Activated CD8-positive, alpha-beta memory T cell treated with anti-CD3 and anti-CD28 coated beads, Interleukin-2, amount 50 U/mL, for 48 hours (primary cell): ENCODE data around the gene LZTR1.

ENCODE experiments used
- DNase-seq: peaks from one replicate; pipeline ENCODE4 v3.0.0-alpha.2; 2020

Gene LZTR1

GRCh38 chr22:20951151-20951931, 30.8 kb upstream of the LZTR1 start:
- DNase-seq = no peak

DNA sequence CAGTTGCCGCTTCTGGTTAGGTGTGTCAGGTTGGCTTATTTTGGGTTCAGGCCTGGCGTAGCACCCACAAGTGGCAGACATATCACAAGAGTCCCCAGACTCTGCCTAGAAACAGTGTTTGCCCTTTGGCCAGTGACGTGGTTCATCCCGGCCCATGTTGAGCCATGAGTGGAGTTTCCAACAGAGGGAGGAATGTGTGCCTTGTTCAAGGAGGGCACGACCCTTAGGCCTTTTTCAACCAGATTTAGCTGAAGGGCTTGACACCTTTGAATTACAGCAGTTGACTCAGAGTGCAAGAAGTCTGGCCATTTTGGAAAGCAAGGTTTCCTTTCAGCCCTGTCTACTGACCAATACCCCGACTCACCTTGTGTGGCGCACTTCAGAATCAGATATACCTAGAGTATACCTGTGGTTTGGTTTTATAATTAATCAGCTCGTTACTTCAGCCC, 30.1 kb upstream of the LZTR1 start:
- no peak for DNase-seq

- DNase-seq = no peak
Observed at GRCh38 chr22:20952544-20953341, 29.4 kb upstream of the LZTR1 start.

DNA sequence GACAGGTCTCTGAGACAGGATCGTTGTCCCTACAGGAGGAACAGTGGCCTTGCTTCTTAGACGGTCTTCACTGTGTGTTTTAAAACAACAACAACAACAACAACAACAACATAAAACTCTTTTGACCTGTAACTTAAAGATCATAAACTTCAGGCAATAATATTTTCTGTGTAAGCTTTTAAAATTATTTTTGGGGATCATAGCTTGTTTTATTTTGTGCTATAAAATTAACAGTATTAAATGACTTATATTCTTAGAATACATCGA, 28.8 kb upstream of the LZTR1 start:
- no peak for DNase-seq

- no peak for DNase-seq
Observed at GRCh38 chr22:20953668-20954500, 28.2 kb upstream of the LZTR1 start.

GRCh38 chr22:20955548-20955947, 26.5 kb upstream of the LZTR1 start:
- DNase-seq = no peak

DNA sequence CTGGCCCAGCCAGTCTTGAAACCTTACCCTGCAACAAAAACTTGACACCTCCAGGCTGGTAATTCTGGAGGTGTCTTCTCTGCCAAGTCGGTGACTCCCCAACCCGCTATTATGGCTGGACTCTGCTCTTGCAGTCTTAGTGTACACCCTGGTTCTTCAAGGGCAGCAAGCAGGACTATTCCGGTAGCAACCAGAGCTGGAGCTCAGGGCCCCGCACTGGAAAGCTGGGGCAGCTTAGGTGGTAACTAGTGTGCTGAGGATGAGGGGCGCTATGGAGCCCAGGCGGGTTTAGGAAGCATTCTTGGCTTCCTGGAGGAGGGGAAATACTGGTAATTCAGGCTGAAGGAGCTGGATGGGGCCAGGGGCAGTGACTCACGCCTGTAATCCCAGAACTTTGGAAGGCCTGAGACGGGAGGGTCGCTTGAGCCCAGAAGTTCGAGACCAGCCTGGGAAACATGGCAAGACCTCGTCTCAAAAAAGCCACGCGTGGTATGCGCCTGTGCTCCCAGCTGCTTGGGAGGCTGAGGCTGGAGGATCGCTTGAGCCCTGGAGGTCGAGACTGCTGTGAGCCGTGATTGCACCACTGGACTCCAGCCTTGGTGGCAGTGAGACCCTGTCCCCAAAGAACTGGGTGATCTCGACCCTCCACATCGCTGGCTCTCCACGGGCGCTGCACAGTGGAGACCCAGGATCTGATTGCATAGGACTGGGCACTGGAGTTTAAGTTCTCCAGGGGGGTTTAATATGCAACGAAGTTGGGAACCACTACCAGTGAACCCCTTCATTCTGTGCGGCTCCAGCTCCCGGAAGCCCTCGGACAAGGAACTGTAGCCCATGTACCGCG, 25.6 kb upstream of the LZTR1 start:
- DNase-seq = no peak

DNA sequence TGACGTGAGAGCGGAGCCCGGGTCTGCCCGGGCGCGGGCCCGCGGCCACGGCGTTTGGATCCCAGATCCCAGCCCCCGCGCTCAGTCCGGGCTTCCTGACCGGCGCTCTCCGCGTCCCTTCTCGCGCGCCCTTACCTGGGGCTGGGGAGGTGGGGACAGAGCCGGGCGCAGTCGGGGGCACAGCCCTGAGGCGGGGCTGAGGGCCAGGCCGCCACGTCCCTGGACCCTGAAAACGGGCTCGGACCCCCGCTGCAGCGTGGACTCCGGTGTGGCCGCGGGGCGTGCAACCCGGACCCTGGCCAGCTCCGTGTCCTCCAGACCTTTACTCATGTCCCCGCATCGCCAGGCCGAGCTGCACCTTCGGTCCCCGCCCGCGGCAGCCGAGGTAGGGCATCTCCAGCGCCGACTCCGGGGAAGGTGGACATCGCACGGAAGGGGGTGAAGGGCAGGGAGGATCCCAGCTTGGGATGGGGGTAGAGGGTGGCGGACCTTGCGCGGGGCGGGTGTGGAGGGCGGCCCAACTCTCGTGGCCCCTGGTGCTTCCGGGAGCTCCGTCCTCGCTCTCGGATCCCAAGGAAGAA, 24.9 kb upstream of the LZTR1 start:
- DNase-seq = no peak

GRCh38 chr22:20957683-20958431, 24.2 kb upstream of the LZTR1 start:
- DNase-seq = peak; percentile 59

DNA sequence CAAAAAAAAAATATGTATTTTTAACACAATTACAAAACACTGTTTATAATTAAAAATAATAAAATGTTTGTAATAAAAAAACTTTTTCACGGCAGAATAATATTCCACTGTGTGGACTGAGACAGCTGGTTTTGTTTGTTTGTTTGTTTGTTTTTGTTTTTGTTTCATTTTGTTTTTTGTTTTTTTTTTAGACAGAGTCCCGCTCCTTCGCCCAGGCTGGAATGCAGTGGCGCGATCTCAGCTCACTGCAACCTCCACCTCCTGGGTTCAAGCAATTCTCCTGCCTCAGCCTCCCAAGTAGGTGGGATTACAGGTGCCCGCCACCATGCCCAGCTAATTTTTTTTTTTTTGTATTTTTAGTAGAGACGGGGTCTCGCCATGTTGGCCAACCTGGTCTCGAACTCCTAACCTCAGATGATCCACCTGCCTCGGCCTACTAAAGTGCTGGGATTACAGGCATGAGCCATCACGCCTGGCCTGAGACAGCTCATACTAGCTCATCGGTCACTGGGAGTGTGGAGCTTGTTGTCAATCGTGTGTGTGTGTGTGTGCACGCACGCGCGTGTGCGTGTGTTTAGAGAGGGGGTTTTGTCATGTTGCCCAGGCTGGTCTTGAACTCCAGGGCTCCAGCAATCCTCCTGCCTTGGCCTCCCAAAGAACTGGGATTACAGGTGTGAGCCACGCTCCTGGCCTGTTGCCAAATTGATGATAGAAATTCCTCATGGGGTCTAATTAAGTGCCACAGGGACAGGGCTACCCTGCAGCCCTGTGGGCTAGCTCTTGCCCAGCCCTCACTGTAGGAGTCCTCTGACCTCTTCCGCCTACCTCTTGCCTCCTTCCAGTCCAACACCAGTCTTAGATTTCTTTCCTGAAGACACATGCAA, 22.3 kb upstream of the LZTR1 start:
- no peak for DNase-seq

DNA sequence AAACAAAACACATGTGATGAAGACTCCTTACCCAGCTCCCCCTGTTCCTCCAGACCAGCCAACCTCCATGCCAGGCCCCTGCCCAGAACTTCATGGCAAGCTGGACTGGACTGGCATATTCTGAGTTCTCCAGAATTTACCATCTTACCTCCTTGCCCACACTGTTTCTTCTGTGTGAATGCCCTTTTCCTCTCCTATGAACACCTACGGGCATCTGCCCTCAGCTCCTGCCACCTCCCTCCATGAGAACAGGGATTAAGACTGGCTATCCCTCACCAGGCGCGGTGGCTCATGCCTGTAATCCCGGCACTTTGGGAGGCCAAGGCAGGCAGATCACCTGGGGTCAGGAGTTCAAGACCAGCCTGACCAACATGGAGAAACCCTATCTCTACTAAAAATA, 21.5 kb upstream of the LZTR1 start:
- DNase-seq = no peak

DNA sequence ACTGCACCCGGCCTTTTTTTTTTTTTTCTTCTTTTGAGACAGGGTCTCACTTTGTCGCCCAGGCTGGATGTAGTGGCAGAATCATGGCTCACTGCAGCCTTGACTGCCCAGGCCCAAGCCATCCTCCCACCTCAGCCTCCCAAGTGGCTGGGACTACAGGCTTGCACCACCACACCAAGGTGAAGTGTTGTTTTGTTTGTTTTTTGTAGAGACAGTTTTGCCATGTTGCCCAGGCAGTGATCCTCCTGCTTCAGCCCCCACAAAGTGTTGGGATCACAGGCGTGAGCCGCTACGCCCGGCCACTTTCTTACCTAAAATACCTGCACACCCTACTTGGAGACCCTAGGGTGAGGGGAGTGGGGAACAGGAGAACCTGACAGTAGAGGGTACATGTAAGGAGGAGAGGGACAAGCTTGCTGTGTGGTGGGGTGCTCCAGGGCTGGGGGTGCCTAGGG, 19.6 kb upstream of the LZTR1 start:
- DNase-seq = no peak

- no peak for DNase-seq
Observed at GRCh38 chr22:20963201-20964052, 18.7 kb upstream of the LZTR1 start.

DNA sequence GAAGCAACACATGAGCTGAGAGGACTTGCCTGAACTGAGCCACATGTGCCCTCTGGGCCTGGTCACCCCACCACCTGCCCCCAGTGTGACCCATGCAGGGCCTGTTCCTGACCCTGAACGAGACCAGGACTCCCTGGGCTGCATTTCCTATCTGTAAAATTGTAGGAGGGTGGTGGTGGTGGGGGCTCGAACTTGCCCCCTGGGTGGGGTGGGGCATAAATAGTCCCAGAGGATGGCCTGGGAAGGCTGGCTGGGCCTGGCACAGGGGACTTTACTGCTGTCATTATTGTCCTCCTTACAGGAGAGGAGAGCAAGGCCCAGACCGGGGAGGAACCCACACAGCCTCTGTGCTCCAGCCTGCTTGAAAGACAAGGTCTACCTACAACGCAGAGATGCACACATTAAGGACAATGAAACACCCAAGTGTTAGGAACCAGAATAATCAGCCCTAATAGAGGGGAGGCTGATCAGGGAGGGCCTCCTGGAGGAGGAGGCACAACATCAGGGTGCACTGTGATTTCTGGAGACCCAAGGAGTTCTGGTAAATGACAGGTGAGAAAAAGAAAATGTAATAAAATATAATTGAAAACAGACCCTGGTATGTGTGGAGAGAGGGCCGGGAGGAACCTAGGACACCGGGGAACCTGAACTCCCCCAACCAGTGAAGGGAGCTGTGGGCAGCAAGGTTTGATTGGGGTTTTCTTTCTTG, 17.9 kb upstream of the LZTR1 start:
- DNase-seq = no peak

- no peak for DNase-seq
Observed at GRCh38 chr22:20964799-20965103, 17.3 kb upstream of the LZTR1 start.

DNA sequence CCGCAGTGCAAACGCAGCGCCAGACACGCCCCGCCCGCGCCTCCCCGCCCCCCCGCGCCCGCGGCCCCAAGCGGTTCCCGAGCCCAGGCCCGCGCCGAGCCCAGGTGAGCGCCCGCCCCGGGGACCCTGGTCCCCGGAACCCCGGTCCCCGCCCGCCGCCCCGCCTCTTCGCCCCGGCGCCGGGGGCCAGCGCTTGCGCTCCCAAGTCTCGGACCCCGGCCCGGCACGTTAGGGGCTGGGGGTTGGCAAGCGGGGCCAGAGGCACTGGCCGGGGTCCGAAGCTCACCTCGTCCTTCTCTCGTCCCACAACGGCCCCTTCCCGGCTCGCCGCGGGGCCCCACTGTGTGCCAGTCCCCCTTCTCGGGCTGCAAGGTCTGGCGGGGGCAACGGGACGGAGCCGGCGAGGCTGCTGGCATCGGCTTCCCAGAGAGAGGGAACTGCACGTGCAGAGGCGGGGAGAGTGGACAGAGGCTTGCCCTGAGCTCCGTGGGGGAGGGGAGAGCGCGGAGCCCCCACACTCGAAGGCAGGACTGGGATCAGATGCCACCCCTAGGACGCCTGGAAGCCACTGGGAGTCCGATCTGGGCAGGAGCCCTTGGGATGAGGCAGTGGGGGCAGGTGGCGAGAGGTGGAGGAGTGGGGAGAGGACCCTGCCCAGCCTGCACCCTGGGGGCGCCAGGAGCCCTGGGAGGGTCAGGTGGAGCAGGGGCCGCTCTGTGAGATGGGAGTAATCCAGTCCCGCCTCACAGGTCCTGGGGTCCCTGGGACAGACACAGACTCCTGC, 16.8 kb upstream of the LZTR1 start:
- no peak for DNase-seq

DNA sequence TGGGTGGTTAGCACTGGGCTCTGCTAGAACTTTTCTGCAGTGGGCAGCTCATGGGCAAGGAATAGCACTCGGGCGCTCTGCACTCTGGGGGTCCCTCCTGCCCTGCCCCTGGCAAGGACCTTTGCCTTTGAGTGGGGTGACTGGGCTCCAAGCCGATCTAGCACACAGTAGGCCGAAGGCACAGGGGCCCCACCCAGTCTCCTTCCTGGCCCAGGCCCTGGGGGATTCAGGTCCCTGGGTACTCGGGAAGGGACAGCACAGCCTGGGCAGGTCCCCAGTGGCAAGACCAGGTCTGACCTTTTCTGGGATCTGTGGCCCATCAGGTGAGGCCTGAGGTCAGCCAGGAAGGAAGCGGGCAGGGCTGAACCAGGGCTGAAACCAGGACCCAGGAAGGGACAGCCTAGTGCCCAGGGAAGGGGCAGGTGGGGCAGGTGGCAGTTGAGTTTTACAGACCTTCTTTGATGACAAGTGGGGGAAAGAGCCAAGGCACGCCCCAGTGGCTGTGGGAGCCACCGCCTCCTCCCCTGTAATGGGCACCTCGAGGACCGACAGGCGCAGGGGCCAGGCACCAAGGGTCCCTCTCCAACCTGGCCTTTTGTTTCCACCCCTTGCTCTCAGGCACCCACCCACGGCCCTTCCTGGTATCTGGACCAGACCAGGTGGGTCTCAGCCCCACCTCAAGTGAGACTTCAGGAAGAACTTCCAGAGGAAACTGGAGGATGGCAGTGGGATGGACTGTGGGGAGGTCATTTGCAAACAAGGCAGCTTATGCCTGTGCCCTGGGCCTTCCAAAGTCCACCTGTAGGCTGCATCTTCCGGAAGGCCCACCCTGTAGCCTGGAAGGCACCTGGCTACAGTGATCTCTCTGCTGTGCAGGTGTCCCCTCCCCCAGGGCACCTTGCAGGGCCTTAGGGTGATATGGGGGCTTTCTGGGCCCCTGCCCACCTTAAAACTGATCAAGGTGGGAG, 15.9 kb upstream of the LZTR1 start:
- no peak for DNase-seq
